Fibroblast of lung (primary cell): Measurements from ENCODE around the gene NECTIN1. TPM values are rescaled to one million over a fixed set of nuclear protein-coding genes. Genes with fewer than 3 reads are reported as not detected.

Source experiments
- DNase-seq, 2 donors: peaks; one replicate each; pipeline versions ENCODE4 v3.0.0 to v3.0.0-alpha.2; 2010; ENCODE audit warnings: low read depth in 2 of 2
- H2AFZ ChIP-seq: 2 replicates; pipeline ENCODE4 v1.5.1; 2012; ENCODE audit warnings: low read length, control low read depth, inconsistent platforms
- H3K27ac ChIP-seq: 2 replicates; pipeline ENCODE4 v1.5.1; 2011; ENCODE audit warnings: low read length, control low read depth; ENCODE audit not compliant: insufficient read depth
- H3K27me3 ChIP-seq: 2 replicates; pipeline ENCODE4 v1.5.1; 2011; ENCODE audit warnings: mild to moderate bottlenecking, low read length; ENCODE audit not compliant: control insufficient read depth, insufficient read depth
- H3K36me3 ChIP-seq: 2 replicates; pipeline ENCODE4 v1.5.1; 2011; ENCODE audit warnings: low read length; ENCODE audit not compliant: control insufficient read depth, insufficient read depth
- H3K4me1 ChIP-seq: 2 replicates; pipeline ENCODE4 v1.5.1; 2011; ENCODE audit warnings: low read length; ENCODE audit not compliant: control insufficient read depth, insufficient read depth; ENCODE audit errors: extremely low read depth
- H3K4me2 ChIP-seq: 2 replicates; pipeline ENCODE4 v1.5.1; 2011; ENCODE audit warnings: low read length, control low read depth; ENCODE audit not compliant: insufficient read depth; ENCODE audit errors: extremely low read depth
- H3K4me3 ChIP-seq, 4 experiments: fragments of 200-600 bp in 1 of 4; sonication (generic) in 1 of 4; replicated peaks in 1 of 4; 2 replicates each; pipeline ENCODE4 v1.5.1; 2011 to 2016; ENCODE audit warnings: low read length in 4 of 4, low read depth in 3 of 4, mild to moderate bottlenecking in 3 of 4, control low read depth in 2 of 4, inconsistent platforms in 1 of 4, mixed read lengths in 1 of 4; ENCODE audit not compliant: insufficient read depth in 1 of 4; ENCODE audit errors: control extremely low read depth in 1 of 4
- H3K79me2 ChIP-seq: 2 replicates; pipeline ENCODE4 v1.5.1; 2012; ENCODE audit warnings: mild to moderate bottlenecking, low read length, inconsistent platforms; ENCODE audit not compliant: control insufficient read depth, insufficient read depth
- H3K9ac ChIP-seq: 2 replicates; pipeline ENCODE4 v1.5.1; 2011; ENCODE audit warnings: mild to moderate bottlenecking, low read length, control low read depth; ENCODE audit not compliant: insufficient read depth
- H3K9me3 ChIP-seq: 2 replicates; pipeline ENCODE4 v1.5.1; 2012; ENCODE audit warnings: low read depth, low read length; ENCODE audit not compliant: control insufficient read depth, insufficient read depth
- H4K20me1 ChIP-seq: 2 replicates; pipeline ENCODE4 v1.5.1; 2011; ENCODE audit warnings: low read length; ENCODE audit not compliant: control insufficient read depth, insufficient read depth; ENCODE audit errors: extremely low read depth
- CTCF ChIP-seq, 2 donors: IDR thresholded peaks in 1 of 2; conservative IDR thresholded peaks in 1 of 2; 1 replicate in 1 of 2; 2 replicates in 1 of 2; pipeline ENCODE4 v1.5.1; 2011 to 2012; ENCODE audit warnings: low read length in 2 of 2, control low read depth in 1 of 2, inconsistent platforms in 1 of 2, low read depth in 1 of 2, mild to moderate bottlenecking in 1 of 2
- EZH2 ChIP-seq: IDR thresholded peaks from 2 replicates; pipeline ENCODE4 v1.5.1; 2012; ENCODE audit warnings: low read length, control low read depth, mild to moderate bottlenecking; ENCODE audit errors: missing control alignments
- polyA plus RNA-seq, 2 donors: library from polyadenylated mRNA; depleted of rRNA in 1 of 2; stranded (reverse) in 1 of 2; unstranded in 1 of 2; fragments of >200 nt; gene quantifications; 2 replicates each; pipeline ENCODE4 v1.2.1, GENCODE V29; 2011 to 2012; ENCODE audit warnings: missing spikeins in 1 of 2
- total RNA-seq: library from RNA; depleted of rRNA; stranded (reverse); fragments of >200 nt; gene quantifications from 2 replicates; pipeline ENCODE4 v1.2.1, GENCODE V29; 2014

The NECTIN1 gene
- total and polyA plus RNA-seq, 2 donors (not counting 1 experiment from before 2014, with no cell fraction given): 2.0 to 2.8 TPM

- DNase-seq: peak in 1 of 2 donors; percentile 62
- Histone ChIP-seq H3K9ac (no peak overlapping the region), H3K27ac (no peak overlapping the region), H3K4me3 (no peak overlapping the region), H3K79me2 (no peaks in the 10 kb centered on the region), H4K20me1 (no peaks in the 10 kb centered on the region), H3K36me3 (no peaks in the 10 kb centered on the region), H2AFZ (no peak overlapping the region), H3K4me1 (no peaks in the 10 kb centered on the region), H3K4me2 (no peak overlapping the region), H3K27me3 (peaks cover 12% of the 10 kb centered on the region), H3K9me3 (no peaks in the 10 kb centered on the region)
- no peak for TF ChIP-seq EZH2
- no peak for TF ChIP-seq CTCF (conservative IDR thresholded peaks at IDR 0.05 in 1 of 2, IDR thresholded peaks at IDR 0.05 in 1 of 2; ENCODE audit: low read depth in 1 of 2, low read length in 2 of 2)
Observed at GRCh38 chr11:119752946-119753345, 23.9 kb upstream of the NECTIN1 start.

GRCh38 chr11:119752345-119752871 lies 23.4 kb upstream of the NECTIN1 start:
- Histone ChIP-seq H3K4me2 (no peak overlapping the region), H2AFZ (no peak overlapping the region), H3K9me3 (no peaks in the 10 kb centered on the region), H3K4me3 (no peak overlapping the region), H3K36me3 (no peaks in the 10 kb centered on the region), H4K20me1 (no peaks in the 10 kb centered on the region), H3K4me1 (no peaks in the 10 kb centered on the region), H3K27me3 (peaks cover 14% of the 10 kb centered on the region), H3K27ac (no peak overlapping the region), H3K9ac (no peak overlapping the region), H3K79me2 (no peaks in the 10 kb centered on the region)
- no peak for DNase-seq
- TF ChIP-seq CTCF (conservative IDR thresholded peaks at IDR 0.05 in 1 of 2, IDR thresholded peaks at IDR 0.05 in 1 of 2; ENCODE audit: low read depth in 1 of 2, low read length in 2 of 2): no peak
- no peak for TF ChIP-seq EZH2

- H3K4me3 ChIP-seq: no peak overlapping the region
- no peaks in the 10 kb centered on the region for H3K4me1 ChIP-seq
- peaks cover 21% of the 10 kb centered on the region for H3K27me3 ChIP-seq
- no peaks in the 10 kb centered on the region for H3K79me2 ChIP-seq
- no peak overlapping the region for H3K9ac ChIP-seq
- no peak overlapping the region for H3K27ac ChIP-seq
- H3K4me2 ChIP-seq: no peak overlapping the region
- no peaks in the 10 kb centered on the region for H3K36me3 ChIP-seq
- DNase-seq: no peak
- no peaks in the 10 kb centered on the region for H3K9me3 ChIP-seq
- H2AFZ ChIP-seq: no peak overlapping the region
- H4K20me1 ChIP-seq: no peaks in the 10 kb centered on the region
- TF ChIP-seq CTCF (conservative IDR thresholded peaks at IDR 0.05 in 1 of 2, IDR thresholded peaks at IDR 0.05 in 1 of 2; ENCODE audit: low read depth in 1 of 2, low read length in 2 of 2): no peak
- no peak for TF ChIP-seq EZH2
Observed at GRCh38 chr11:119750056-119750455, 21.1 kb upstream of the NECTIN1 start.
